ENCODE results near the gene PADI3. TPM values are rescaled to one million over a fixed set of nuclear protein-coding genes. Genes with fewer than 3 reads are reported as not detected.

Gene PADI3
- total RNA-seq, 1 experiment from 2014 or later: 2.5 TPM

- Mint-ChIP-seq H3K36me3 (ENCODE audit: insufficient read depth in 1 of 3, low read depth in 3 of 3) (no peaks in the 10 kb centered on the region), H3K27me3 (ENCODE audit: low read depth) (no peaks in the 10 kb centered on the region), H3K4me1 (peaks cover 13 to 16% of the 10 kb centered on the region in 2 experiments), H3K27ac (no peak overlapping the region), H3K4me3 (no peak overlapping the region), H3K9me3 (no peaks in the 10 kb centered on the region)
- H2BK12ac ChIP-seq (ENCODE audit: insufficient read length, low read depth, low read length): no peak overlapping the region
- TF ChIP-seq CTCF (conservative IDR thresholded peaks at IDR 0.05): no peak
- no peak overlapping the region for H4K91ac ChIP-seq (ENCODE audit: insufficient read length, low read depth, low read length)
- H3K23me2 ChIP-seq (ENCODE audit: insufficient read length, low read depth, low read length, poor library complexity, severe bottlenecking): no peaks in the 10 kb centered on the region
- no peak overlapping the region for H4K8ac ChIP-seq (replicated peaks; ENCODE audit: insufficient read length, low read depth, low read length)
- no peak for DNase-seq
- H3K18ac ChIP-seq (ENCODE audit: insufficient read length, low read depth, low read length): no peak overlapping the region
- H2BK20ac ChIP-seq (ENCODE audit: low read depth, low read length, poor library complexity, severe bottlenecking): no peak overlapping the region
- H3K79me2 ChIP-seq (ENCODE audit: insufficient read depth, low read length): no peaks in the 10 kb centered on the region
- H2BK120ac ChIP-seq (ENCODE audit: low read depth, low read length, poor library complexity, severe bottlenecking): no peak overlapping the region
- no peak overlapping the region for H3K9ac ChIP-seq (ENCODE audit: extremely low read depth, insufficient read length, low read length)
- no peak overlapping the region for H4K5ac ChIP-seq (ENCODE audit: insufficient read length, low read depth, low read length)
- H3K4me2 ChIP-seq (ENCODE audit: insufficient read depth, insufficient read length, low read length): no peak overlapping the region
- H3K27me3 ChIP-seq (ENCODE audit: insufficient read depth, low read length): no peaks in the 10 kb centered on the region
- H3K9me3 ChIP-seq (ENCODE audit: control insufficient read depth, low read depth, low read length): no peaks in the 10 kb centered on the region
- H2AFZ ChIP-seq (ENCODE audit: low read length): no peak overlapping the region
- no peaks in the 10 kb centered on the region for H4K20me1 ChIP-seq (ENCODE audit: control insufficient read depth, insufficient read depth, insufficient read length)
- H3K4me1 ChIP-seq (ENCODE audit: insufficient read depth, low read length): peaks cover 2% of the 10 kb centered on the region; the same call in 1 of the 2 replicates
- no peak overlapping the region for H3K27ac ChIP-seq (ENCODE audit: insufficient read length, low read depth, low read length)
- no peak overlapping the region for H2BK5ac ChIP-seq (ENCODE audit: insufficient read length, low read length)
- no peak overlapping the region for H3K56ac ChIP-seq (ENCODE audit: insufficient read length, low read depth, low read length)
- H3K79me1 ChIP-seq (ENCODE audit: insufficient read depth, low read depth, low read length, poor library complexity, severe bottlenecking): no peaks in the 10 kb centered on the region
- no peak overlapping the region for H3T11ph ChIP-seq (ENCODE audit: low read length)
- WGBS (ENCODE audit: extremely low coverage, insufficient read length, low lambda C conversion rate): no CpG with 5 or more reads among the region's 9 CpGs
- H2AK5ac ChIP-seq (ENCODE audit: insufficient read length, low read length): no peak overlapping the region
- no peak overlapping the region for H3K4ac ChIP-seq (ENCODE audit: low read depth, low read length)
- H3K23ac ChIP-seq (ENCODE audit: insufficient read length, low read depth, low read length): no peak overlapping the region
- H2BK15ac ChIP-seq (ENCODE audit: low read depth, low read length): no peak overlapping the region
- H3K14ac ChIP-seq (ENCODE audit: insufficient read depth, low read length): no peak overlapping the region
Measured at GRCh38 chr1:17235135-17235885, 13.6 kb upstream of the PADI3 start.

Data from H9 (cell line).